Prostate gland (tissue), 2 donors: ENCODE data around the gene GLIPR1L1. TPM values are rescaled to one million over a fixed set of nuclear protein-coding genes. Genes with fewer than 3 reads are reported as not detected.

Experiments
- DNase-seq: peaks from one replicate; pipeline ENCODE4 v3.0.0-alpha.2; 2019; ENCODE audit warnings: low spot score
- H3K27ac ChIP-seq, 2 donors: fragments of 200-600 bp; sonication (generic); 2 replicates each; pipeline ENCODE4 v1.5.1; 2017 to 2019
- H3K27me3 ChIP-seq: fragments of 200-600 bp; sonication (generic); replicated peaks from 2 replicates; pipeline ENCODE4 v1.5.1; 2019; ENCODE audit not compliant: insufficient read depth
- H3K36me3 ChIP-seq, 2 donors: fragments of 200-600 bp; sonication (generic); 1 replicate in 1 of 2; 2 replicates in 1 of 2; pipeline versions ENCODE4 v1.5.1 to v1.8.1; 2017 to 2019
- H3K4me1 ChIP-seq: fragments of 200-600 bp; sonication (generic); replicated peaks from 2 replicates; pipeline ENCODE4 v1.5.1; 2019
- H3K4me3 ChIP-seq, 2 donors: fragments of 200-600 bp; sonication (generic); 2 replicates each; pipeline ENCODE4 v1.5.1; 2017 to 2019
- H3K9me3 ChIP-seq: fragments of 200-600 bp; sonication (generic); 2 replicates; pipeline ENCODE4 v1.5.1; 2017
- POLR2A ChIP-seq: fragments of 450-650 bp; IDR thresholded peaks from one replicate; pipeline ENCODE4 v1.6.1; 2016; ENCODE audit warnings: antibody characterized with exemption, mild to moderate bottlenecking
- POLR2AphosphoS5 ChIP-seq: sonication (generic); formaldehyde crosslinking; IDR thresholded peaks from one replicate; pipeline ENCODE4 v1.6.1; 2017; ENCODE audit warnings: antibody characterized with exemption
- WGBS: methylation state at CpG from one replicate; pipeline ENCODE4 v1.1.5; 2018; 5-methylcytosine and 5-hydroxymethylcytosine counted together
- intact Hi-C: fragments of 100-400 bp; cut with DNase I; formaldehyde crosslinking; loops from one replicate; pipeline ENCODE4 v1.14.2; 2022
- total RNA-seq, 2 donors: library from RNA; depleted of rRNA; stranded (reverse); fragments of >200 nt; gene quantifications; one replicate each; pipeline ENCODE4 v1.1.0, GENCODE V29; 2016
- TF ChIP-seq, protein P1 (sequence below), 4 experiments: fragments of 200-600 bp in 2 of 4; fragments of 450-650 bp in 2 of 4; sonication (generic) in 2 of 4; IDR thresholded peaks; 1 replicate in 3 of 4; 2 replicates in 1 of 4; pipeline ENCODE4 v1.5.1; 2016 to 2019; ENCODE audit warnings: antibody characterized with exemption in 4 of 4, mild to moderate bottlenecking in 2 of 4, moderate library complexity in 2 of 4

The GLIPR1L1 gene
- total RNA-seq, 2 donors from 2014 or later, result 1.0 TPM; not detected in 1

DNA sequence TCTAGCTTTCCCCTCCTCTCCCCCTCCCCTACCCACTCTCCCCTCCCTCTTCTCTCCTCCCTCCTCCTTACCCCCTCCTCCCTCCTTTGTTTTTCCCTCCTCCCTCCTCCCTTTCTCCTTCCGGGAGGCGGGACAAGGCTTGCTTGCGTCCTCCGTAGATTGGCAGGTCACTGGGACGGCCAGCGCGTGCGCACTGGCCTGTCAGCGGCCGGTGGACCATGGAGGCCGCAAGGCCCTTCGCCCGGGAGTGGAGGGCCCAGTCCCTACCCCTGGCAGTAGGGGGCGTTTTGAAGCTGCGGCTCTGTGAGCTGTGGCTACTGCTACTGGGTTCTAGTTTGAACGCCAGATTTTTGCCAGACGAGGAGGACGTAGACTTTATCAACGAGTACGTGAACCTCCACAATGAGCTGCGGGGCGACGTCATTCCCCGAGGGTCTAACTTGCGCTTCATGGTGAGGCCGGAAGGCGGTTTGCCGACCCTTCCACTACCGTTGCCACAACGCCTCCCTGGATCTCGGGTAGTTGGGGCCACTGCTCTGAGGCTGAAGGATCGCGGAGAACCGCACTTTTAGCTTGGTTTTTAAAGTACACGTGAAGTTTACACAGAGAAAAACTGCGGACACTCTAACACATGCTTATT is 56.5 kb downstream of the GLIPR1L1 start, which contains the start of gene GLIPR1L2:
Gene GLIPR1L2 (plus strand): TSS at position 191 of the 640 bp plus-strand sequence. CDS start 28 bp downstream, at position 219.
- H3K36me3 ChIP-seq, result no peaks in the 10 kb centered on the region
- peak; percentile 94 for DNase-seq
- H3K4me1 ChIP-seq, result no peaks in the 10 kb centered on the region
- TF ChIP-seq POLR2AphosphoS5 (peak; percentile 98), POLR2A (peak; percentile 64)
- TF ChIP-seq, protein P1, sequence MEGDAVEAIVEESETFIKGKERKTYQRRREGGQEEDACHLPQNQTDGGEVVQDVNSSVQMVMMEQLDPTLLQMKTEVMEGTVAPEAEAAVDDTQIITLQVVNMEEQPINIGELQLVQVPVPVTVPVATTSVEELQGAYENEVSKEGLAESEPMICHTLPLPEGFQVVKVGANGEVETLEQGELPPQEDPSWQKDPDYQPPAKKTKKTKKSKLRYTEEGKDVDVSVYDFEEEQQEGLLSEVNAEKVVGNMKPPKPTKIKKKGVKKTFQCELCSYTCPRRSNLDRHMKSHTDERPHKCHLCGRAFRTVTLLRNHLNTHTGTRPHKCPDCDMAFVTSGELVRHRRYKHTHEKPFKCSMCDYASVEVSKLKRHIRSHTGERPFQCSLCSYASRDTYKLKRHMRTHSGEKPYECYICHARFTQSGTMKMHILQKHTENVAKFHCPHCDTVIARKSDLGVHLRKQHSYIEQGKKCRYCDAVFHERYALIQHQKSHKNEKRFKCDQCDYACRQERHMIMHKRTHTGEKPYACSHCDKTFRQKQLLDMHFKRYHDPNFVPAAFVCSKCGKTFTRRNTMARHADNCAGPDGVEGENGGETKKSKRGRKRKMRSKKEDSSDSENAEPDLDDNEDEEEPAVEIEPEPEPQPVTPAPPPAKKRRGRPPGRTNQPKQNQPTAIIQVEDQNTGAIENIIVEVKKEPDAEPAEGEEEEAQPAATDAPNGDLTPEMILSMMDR (IDR thresholded peaks at IDR 0.05), result peak; percentile 21 to 91 (median 82)
- peak within 1 kb of the TSS; percentile 46 to 52 for H3K4me3 ChIP-seq
- WGBS, result 19% methylated on average over 36 of the region's 36 CpGs
- H3K27me3 ChIP-seq, result no peaks in the 10 kb centered on the region
- H3K27ac ChIP-seq, result peak within 1 kb of the TSS; percentile 86 to 91
- no peaks in the 10 kb centered on the region for H3K9me3 ChIP-seq
- intact Hi-C loops, result loop anchor here (5.0 to 10.0 kb wide), 3 partner anchors 91 to 954 kb away; partner anchors contain the start of genes BBS10 and GLIPR1

DNA sequence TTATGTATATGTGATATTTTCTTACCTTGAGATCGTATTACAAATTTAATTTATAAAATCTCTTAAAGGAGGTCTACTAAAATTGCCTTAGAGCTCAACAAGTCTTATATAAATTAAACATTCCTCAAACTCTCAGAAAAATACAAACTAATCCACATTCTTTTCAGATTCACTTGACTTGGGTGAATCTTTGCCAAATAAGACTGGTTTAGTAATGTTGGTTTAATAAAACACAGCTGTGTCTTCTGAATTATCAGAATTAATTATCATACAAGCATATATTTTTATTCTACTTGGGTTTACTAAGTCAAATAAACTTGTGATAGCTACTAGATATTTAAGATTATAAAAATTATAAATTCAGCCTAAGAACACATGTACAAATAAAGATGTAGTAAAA is 69.8 kb downstream of the GLIPR1L1 start:
- Histone ChIP-seq H3K9me3 (no peaks in the 10 kb centered on the region), H3K4me3 (no peak overlapping the region), H3K27me3 (no peaks in the 10 kb centered on the region), H3K27ac (no peak overlapping the region), H3K4me1 (no peaks in the 10 kb centered on the region), H3K36me3 (no peaks in the 10 kb centered on the region)
- TF ChIP-seq POLR2AphosphoS5 (no peak), POLR2A (no peak)
- TF ChIP-seq, protein P1 (IDR thresholded peaks at IDR 0.05), result no peak
- 78% methylated on average over 1 of the region's 1 CpG for WGBS
- DNase-seq, result no peak
- intact Hi-C loops, result no loop called here

DNA sequence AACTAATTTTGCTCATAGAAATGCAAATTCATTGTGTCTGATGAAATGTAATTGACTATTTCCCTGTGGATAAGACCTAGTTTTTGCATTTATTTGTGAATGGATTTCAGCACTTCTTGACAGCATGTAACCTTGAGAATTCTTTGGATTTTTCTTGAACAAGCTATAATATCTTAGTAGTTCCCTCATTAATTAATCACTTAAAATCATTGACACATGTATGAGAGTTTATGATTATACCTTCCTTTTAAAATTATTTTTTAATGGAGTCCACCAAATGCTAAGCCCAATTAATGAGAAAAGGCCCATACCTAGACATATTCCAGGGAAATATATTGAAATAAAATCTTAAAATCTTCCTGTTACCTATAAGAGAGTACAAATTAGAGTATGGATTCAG is 73.2 kb downstream of the GLIPR1L1 start:
- Histone ChIP-seq H3K9me3 (no peaks in the 10 kb centered on the region), H3K36me3 (no peaks in the 10 kb centered on the region), H3K4me1 (no peaks in the 10 kb centered on the region), H3K27ac (no peak overlapping the region), H3K27me3 (no peaks in the 10 kb centered on the region), H3K4me3 (no peak overlapping the region)
- DNase-seq, result no peak
- intact Hi-C loops, result no loop called here
- TF ChIP-seq POLR2A (no peak), POLR2AphosphoS5 (no peak)
- TF ChIP-seq, protein P1 (IDR thresholded peaks at IDR 0.05), result no peak

DNA sequence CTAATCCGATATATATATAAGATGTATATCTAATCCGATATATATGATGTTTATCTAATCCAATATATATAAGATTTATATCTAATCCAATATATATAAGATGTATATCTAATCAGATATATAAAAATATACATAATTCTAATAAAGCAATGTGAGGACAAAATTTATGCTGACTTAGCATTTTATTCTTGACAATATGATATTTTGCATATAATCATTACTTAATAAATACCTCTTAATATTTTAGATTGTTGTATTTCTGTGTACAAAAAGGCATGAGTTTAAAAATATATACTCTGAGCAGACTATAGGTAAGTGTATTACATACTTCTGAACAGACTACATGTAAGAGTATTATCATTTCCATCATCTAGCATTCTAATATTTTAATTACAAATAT is 75.4 kb downstream of the GLIPR1L1 start:
- H3K27me3 ChIP-seq, result no peaks in the 10 kb centered on the region
- H3K9me3 ChIP-seq, result no peaks in the 10 kb centered on the region
- no peak for TF ChIP-seq POLR2AphosphoS5
- no peak for TF ChIP-seq POLR2A
- TF ChIP-seq, protein P1 (IDR thresholded peaks at IDR 0.05), result no peak
- WGBS, result 94% methylated on average over 2 of the region's 2 CpGs
- no peak for DNase-seq
- intact Hi-C loops, result no loop called here
- H3K4me3 ChIP-seq, result no peak overlapping the region
- no peaks in the 10 kb centered on the region for H3K4me1 ChIP-seq
- no peaks in the 10 kb centered on the region for H3K36me3 ChIP-seq
- H3K27ac ChIP-seq, result no peak overlapping the region

DNA sequence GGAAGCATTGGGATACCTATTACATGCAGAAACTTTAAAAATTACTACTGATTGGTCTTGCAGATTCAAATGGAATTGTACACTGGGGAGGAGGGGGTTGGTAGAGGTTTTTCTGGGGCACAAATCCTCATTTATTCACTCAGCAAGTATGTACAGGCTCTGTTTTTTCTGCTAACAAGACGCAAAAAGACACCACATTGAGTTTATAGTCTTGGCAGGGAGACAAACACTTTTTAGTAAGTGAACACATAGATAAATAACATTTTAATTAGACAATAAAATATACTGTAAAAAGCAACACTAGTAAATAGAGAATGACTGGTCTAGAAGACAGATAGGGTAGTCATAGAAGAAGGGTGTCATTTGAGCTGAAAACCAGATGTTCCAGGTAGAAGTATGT is 80.2 kb downstream of the GLIPR1L1 start:
- H3K9me3 ChIP-seq, result no peaks in the 10 kb centered on the region
- no peaks in the 10 kb centered on the region for H3K27me3 ChIP-seq
- no peak overlapping the region for H3K27ac ChIP-seq
- WGBS, result 15% methylated on average over 1 of the region's 1 CpG
- DNase-seq, result no peak
- H3K4me3 ChIP-seq, result no peak overlapping the region
- H3K36me3 ChIP-seq, result no peaks in the 10 kb centered on the region
- TF ChIP-seq POLR2AphosphoS5, result no peak
- no peak for TF ChIP-seq POLR2A
- TF ChIP-seq, protein P1 (IDR thresholded peaks at IDR 0.05), result no peak
- H3K4me1 ChIP-seq, result no peaks in the 10 kb centered on the region
- intact Hi-C loops, result no loop called here
